Astrocyte (in vitro differentiated cells and primary cell): ENCODE results near the gene PDXK. TPM values are rescaled to one million over a fixed set of nuclear protein-coding genes. Genes with fewer than 3 reads are reported as not detected.

Experiments
- DNase-seq: peaks from one replicate; pipeline ENCODE4 v3.0.0-alpha.2; 2010; ENCODE audit warnings: low read depth
- FAIRE-seq: peaks from 2 replicates; lab custom pipeline; 2011; peaks lifted over from hg19 to GRCh38; lab: Jason Lieb, UNC
- H2AFZ ChIP-seq: 2 replicates; pipeline ENCODE4 v1.6.0; 2012; ENCODE audit warnings: low read depth, low read length, inconsistent platforms
- H3K27ac ChIP-seq: 2 replicates; pipeline ENCODE4 v1.5.1; 2011; ENCODE audit warnings: low read depth, low read length, inconsistent platforms
- H3K27me3 ChIP-seq: 2 replicates; pipeline ENCODE4 v1.6.0; 2011; ENCODE audit warnings: low read length, inconsistent platforms; ENCODE audit not compliant: insufficient read depth
- H3K36me3 ChIP-seq: 2 replicates; pipeline ENCODE4 v1.5.1; 2011; ENCODE audit warnings: low read length, inconsistent platforms; ENCODE audit not compliant: insufficient read depth
- H3K4me1 ChIP-seq: 2 replicates; pipeline ENCODE4 v1.5.1; 2011; ENCODE audit warnings: low read length, inconsistent platforms; ENCODE audit not compliant: insufficient read depth
- H3K4me2 ChIP-seq: 2 replicates; pipeline ENCODE4 v1.6.0; 2012; ENCODE audit warnings: low read length, inconsistent platforms
- H3K4me3 ChIP-seq: 2 replicates; pipeline ENCODE4 v1.5.1; 2011; ENCODE audit warnings: low read depth, mild to moderate bottlenecking, low read length, inconsistent platforms; ENCODE audit not compliant: insufficient read depth
- H3K79me2 ChIP-seq: 2 replicates; pipeline ENCODE4 v1.6.0; 2012; ENCODE audit warnings: mild to moderate bottlenecking, low read length, inconsistent platforms; ENCODE audit not compliant: insufficient read depth
- H3K9ac ChIP-seq: 2 replicates; pipeline ENCODE4 v1.6.0; 2012; ENCODE audit warnings: mild to moderate bottlenecking, low read length, inconsistent platforms
- H3K9me3 ChIP-seq: 2 replicates; pipeline ENCODE4 v1.5.1; 2012; ENCODE audit warnings: low read depth, mild to moderate bottlenecking, low read length, inconsistent platforms; ENCODE audit not compliant: insufficient read depth
- H4K20me1 ChIP-seq: 2 replicates; pipeline ENCODE4 v1.6.0; 2012; ENCODE audit warnings: low read length, inconsistent platforms; ENCODE audit not compliant: insufficient read depth
- H3K27ac Mint-ChIP-seq: one replicate; pipeline ENCODE4 v1.8.0; 2021; ENCODE audit warnings: mild to moderate bottlenecking, mixed read lengths; ENCODE audit not compliant: unreplicated experiment
- H3K27me3 Mint-ChIP-seq: one replicate; pipeline ENCODE4 v1.8.0; 2021; ENCODE audit warnings: low read depth, mixed read lengths; ENCODE audit not compliant: unreplicated experiment
- H3K36me3 Mint-ChIP-seq: one replicate; pipeline ENCODE4 v1.8.0; 2021; ENCODE audit warnings: low read depth, mixed read lengths; ENCODE audit not compliant: unreplicated experiment
- H3K4me1 Mint-ChIP-seq: one replicate; pipeline ENCODE4 v1.8.0; 2021; ENCODE audit warnings: low read depth, mixed read lengths; ENCODE audit not compliant: unreplicated experiment
- H3K4me3 Mint-ChIP-seq: one replicate; pipeline ENCODE4 v1.8.0; 2021; ENCODE audit warnings: mild to moderate bottlenecking, moderate library complexity, mixed read lengths; ENCODE audit not compliant: unreplicated experiment
- H3K9me3 Mint-ChIP-seq: one replicate; pipeline ENCODE4 v1.8.0; 2021; ENCODE audit warnings: mild to moderate bottlenecking, mixed read lengths; ENCODE audit not compliant: unreplicated experiment
- EZH2 ChIP-seq: IDR thresholded peaks from 2 replicates; pipeline ENCODE4 v1.6.1; 2012; ENCODE audit warnings: mild to moderate bottlenecking, low read length, inconsistent platforms; ENCODE audit not compliant: insufficient read depth
- total RNA-seq: library from RNA; stranded (reverse); gene quantifications from 2 replicates; pipeline ENCODE4 v1.2.1, GENCODE V29; 2021
- TF ChIP-seq, protein P1 (sequence below): IDR thresholded peaks from 2 replicates; pipeline ENCODE4 v1.5.1; 2011; ENCODE audit warnings: low read depth, mild to moderate bottlenecking, inconsistent platforms, low read length, moderate library complexity; ENCODE audit not compliant: insufficient read depth

PDXK gene
- total RNA-seq, 1 donor from 2014 or later = 180 TPM

DNA sequence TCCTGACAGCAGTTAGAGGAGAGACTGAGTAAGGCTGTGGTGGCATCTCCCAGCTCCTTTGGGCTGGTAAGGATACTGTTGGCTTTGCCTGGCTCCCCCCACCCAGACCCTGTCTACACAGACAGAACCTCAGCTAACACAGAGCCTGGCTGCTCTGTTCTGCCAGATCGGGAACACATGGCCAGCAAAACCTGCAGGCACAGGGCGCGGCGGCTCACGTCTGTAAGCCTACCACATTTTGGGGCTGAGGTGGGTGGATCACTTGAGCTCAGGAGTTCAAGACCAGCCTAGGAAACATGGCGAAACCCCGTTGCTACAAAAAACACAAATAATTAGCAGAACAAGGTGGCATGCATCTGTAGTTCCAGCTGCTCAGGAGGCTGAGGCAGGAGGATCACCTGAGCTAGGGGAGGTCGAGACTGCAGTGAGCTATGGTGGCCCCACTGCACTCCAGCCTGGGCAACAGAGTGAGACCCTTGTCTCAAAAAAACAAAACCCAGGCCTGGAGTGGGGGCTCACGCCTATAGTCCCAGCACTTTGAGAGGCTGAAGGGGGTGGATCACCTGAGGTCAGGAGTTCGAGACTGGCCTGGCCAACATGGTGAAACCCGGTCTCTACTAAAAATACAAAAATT lies 50.5 kb downstream of the PDXK start:
- FAIRE-seq = no peak
- Mint-ChIP-seq H3K36me3 (peaks cover 5% of the 10 kb centered on the region), H3K27ac (peak overlapping the region; percentile 80)

DNA sequence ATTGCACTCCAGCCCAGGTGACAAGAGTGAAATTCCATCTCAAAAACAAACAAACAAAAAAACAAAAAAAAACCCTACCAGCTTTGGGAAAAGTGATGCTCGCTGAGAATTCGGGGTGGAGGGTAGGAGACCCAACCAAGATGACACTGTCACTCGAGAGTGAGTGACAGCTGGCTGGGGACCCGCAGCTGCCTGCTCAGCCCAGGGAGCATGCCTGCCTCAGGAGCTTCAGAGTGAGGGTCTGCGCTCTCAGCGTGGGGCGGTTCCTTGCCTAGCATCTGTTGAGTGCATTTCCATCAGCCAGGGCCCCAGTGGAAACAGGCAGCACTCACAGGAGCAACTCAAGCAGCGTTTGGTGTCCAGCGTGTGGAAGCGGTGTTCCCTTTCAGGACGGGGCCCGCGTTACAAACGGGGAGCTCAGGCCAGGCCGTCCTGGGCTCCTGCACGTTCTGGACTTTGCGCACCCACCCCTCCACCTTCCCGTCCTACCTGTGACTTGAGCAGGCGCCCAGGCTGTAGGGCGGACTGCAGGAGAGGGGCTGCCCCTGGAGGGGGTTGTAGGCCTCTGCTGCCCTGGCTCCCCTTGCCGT lies 51.2 kb downstream of the PDXK start:
- Histone ChIP-seq H3K9ac (no peak overlapping the region), H3K4me1 (peaks cover 15% of the 10 kb centered on the region), H3K27me3 (no peaks in the 10 kb centered on the region), H3K9me3 (no peaks in the 10 kb centered on the region), H3K4me2 (no peak overlapping the region), H4K20me1 (peaks cover 13% of the 10 kb centered on the region), H3K4me3 (no peak overlapping the region), H3K79me2 (peaks cover 7% of the 10 kb centered on the region), H3K36me3 (no peaks in the 10 kb centered on the region), H2AFZ (no peak overlapping the region), H3K27ac (no peak overlapping the region)
- no peak for TF ChIP-seq EZH2
- TF ChIP-seq, protein P1, sequence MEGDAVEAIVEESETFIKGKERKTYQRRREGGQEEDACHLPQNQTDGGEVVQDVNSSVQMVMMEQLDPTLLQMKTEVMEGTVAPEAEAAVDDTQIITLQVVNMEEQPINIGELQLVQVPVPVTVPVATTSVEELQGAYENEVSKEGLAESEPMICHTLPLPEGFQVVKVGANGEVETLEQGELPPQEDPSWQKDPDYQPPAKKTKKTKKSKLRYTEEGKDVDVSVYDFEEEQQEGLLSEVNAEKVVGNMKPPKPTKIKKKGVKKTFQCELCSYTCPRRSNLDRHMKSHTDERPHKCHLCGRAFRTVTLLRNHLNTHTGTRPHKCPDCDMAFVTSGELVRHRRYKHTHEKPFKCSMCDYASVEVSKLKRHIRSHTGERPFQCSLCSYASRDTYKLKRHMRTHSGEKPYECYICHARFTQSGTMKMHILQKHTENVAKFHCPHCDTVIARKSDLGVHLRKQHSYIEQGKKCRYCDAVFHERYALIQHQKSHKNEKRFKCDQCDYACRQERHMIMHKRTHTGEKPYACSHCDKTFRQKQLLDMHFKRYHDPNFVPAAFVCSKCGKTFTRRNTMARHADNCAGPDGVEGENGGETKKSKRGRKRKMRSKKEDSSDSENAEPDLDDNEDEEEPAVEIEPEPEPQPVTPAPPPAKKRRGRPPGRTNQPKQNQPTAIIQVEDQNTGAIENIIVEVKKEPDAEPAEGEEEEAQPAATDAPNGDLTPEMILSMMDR = no peak
- H3K4me3 Mint-ChIP-seq = no peak overlapping the region
- H3K27me3 Mint-ChIP-seq = no peaks in the 10 kb centered on the region
- H3K9me3 Mint-ChIP-seq = no peaks in the 10 kb centered on the region
- peaks cover 8% of the 10 kb centered on the region for H3K36me3 Mint-ChIP-seq
- DNase-seq (no peak), FAIRE-seq (no peak)
- H3K4me1 Mint-ChIP-seq = peaks cover 24% of the 10 kb centered on the region
- H3K27ac Mint-ChIP-seq = no peak overlapping the region

More for the DNA sequence above, 50.5 kb downstream of the PDXK start:
- Histone ChIP-seq H3K79me2 (no peaks in the 10 kb centered on the region), H3K4me3 (no peak overlapping the region), H3K27me3 (no peaks in the 10 kb centered on the region), H3K27ac (no peak overlapping the region), H3K9ac (no peak overlapping the region), H3K36me3 (no peaks in the 10 kb centered on the region), H3K9me3 (no peaks in the 10 kb centered on the region), H4K20me1 (peaks cover 6% of the 10 kb centered on the region), H3K4me2 (no peak overlapping the region), H3K4me1 (peaks cover 19% of the 10 kb centered on the region), H2AFZ (no peak overlapping the region)
- TF ChIP-seq EZH2 = no peak
- TF ChIP-seq, protein P1 = no peak
- Mint-ChIP-seq H3K27me3 (no peaks in the 10 kb centered on the region), H3K9me3 (no peaks in the 10 kb centered on the region), H3K4me1 (peaks cover 21% of the 10 kb centered on the region), H3K4me3 (no peak overlapping the region)
- no peak for DNase-seq

DNA sequence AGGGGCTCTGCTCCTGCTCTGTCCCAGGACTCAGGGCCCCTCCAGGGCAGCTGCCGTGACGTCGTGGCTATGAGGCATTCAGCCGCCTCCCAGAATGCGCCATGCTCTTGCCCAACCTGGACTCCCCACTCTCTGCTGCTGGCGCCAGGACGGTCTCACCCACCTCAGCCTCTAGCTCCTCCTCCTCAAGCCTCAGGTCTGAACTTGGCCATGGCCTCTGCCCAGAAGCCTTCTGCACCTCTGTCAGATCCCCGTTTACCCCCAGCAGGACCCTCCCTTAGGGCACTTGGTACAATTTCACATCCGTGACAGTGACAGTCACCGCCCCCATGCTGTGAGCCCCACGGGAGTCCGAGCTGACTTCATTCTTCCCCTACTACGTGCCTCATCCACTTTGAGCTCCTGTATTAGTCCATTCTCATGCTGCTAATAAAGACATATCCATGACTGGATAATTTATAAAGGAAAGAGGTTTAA lies 52.3 kb downstream of the PDXK start:
- H3K4me1 ChIP-seq = peaks cover 18% of the 10 kb centered on the region
- H2AFZ ChIP-seq = no peak overlapping the region
- Mint-ChIP-seq H3K36me3 (peaks cover 8% of the 10 kb centered on the region), H3K27me3 (no peaks in the 10 kb centered on the region), H3K27ac (no peak overlapping the region), H3K9me3 (peaks cover 2% of the 10 kb centered on the region), H3K4me3 (no peak overlapping the region), H3K4me1 (peaks cover 24% of the 10 kb centered on the region)
- no peak overlapping the region for H3K4me2 ChIP-seq
- DNase-seq (no peak), FAIRE-seq (no peak)
- TF ChIP-seq, protein P1 = no peak
- TF ChIP-seq EZH2 = no peak
- no peak overlapping the region for H3K27ac ChIP-seq
- H3K36me3 ChIP-seq = no peaks in the 10 kb centered on the region
- H3K9ac ChIP-seq = no peak overlapping the region
- peaks cover 19% of the 10 kb centered on the region for H4K20me1 ChIP-seq
- H3K9me3 ChIP-seq = no peaks in the 10 kb centered on the region
- H3K27me3 ChIP-seq = no peaks in the 10 kb centered on the region
- H3K4me3 ChIP-seq = no peak overlapping the region
- peaks cover 16% of the 10 kb centered on the region for H3K79me2 ChIP-seq
